ENCODE measurements around the gene EXOG. TPM values are rescaled to one million over a fixed set of nuclear protein-coding genes. Genes with fewer than 3 reads are reported as not detected.

Gene EXOG
- total RNA-seq, 6 donors from 2014 or later = 10.0 to 34.6 (median 13.2) TPM

GRCh38 chr3:38562467-38562925 is 66.4 kb downstream of the EXOG start:
- Histone ChIP-seq H3K27ac (no peak overlapping the region), H3K4me1 (no peaks in the 10 kb centered on the region), H3K9me3 (no peaks in the 10 kb centered on the region), H3K4me3 (no peak overlapping the region), H3K36me3 (no peaks in the 10 kb centered on the region), H3K27me3 (no peaks in the 10 kb centered on the region)
- no peak for DNase-seq
- TF ChIP-seq POLR2A (IDR thresholded peaks at IDR 0.05) (no peak), CTCF (IDR thresholded peaks at IDR 0.05) (no peak), POLR2AphosphoS5 (IDR thresholded peaks at IDR 0.05) (no peak), EP300 (IDR thresholded peaks at IDR 0.05) (no peak)
- WGBS, 2 donors = 97 to 100% methylated on average over 4 to 7 of the region's 7 CpGs
- no peak for ATAC-seq (ENCODE audit: low FRiP score in 2 of 2)

- ATAC-seq (ENCODE audit: low FRiP score in 2 of 2) (no peak), DNase-seq (no peak)
- Histone ChIP-seq H3K9me3 (no peaks in the 10 kb centered on the region), H3K4me1 (no peaks in the 10 kb centered on the region), H3K27me3 (no peaks in the 10 kb centered on the region), H3K36me3 (no peaks in the 10 kb centered on the region), H3K4me3 (no peak overlapping the region), H3K27ac (no peak overlapping the region)
- TF ChIP-seq EP300 (IDR thresholded peaks at IDR 0.05) (no peak), CTCF (IDR thresholded peaks at IDR 0.05) (no peak), POLR2A (IDR thresholded peaks at IDR 0.05) (no peak)
- 82 to 85% methylated on average over 9 to 15 of the region's 15 CpGs for WGBS, 2 donors
Observed at GRCh38 chr3:38563070-38563885, 67.1 kb downstream of the EXOG start.

- Histone ChIP-seq H3K9me3 (no peaks in the 10 kb centered on the region), H3K4me1 (no peaks in the 10 kb centered on the region), H3K4me3 (no peak overlapping the region), H3K36me3 (no peaks in the 10 kb centered on the region), H3K27ac (no peak overlapping the region), H3K27me3 (no peaks in the 10 kb centered on the region)
- TF ChIP-seq POLR2AphosphoS5 (IDR thresholded peaks at IDR 0.05) = no peak
- no peak for TF ChIP-seq EP300 (IDR thresholded peaks at IDR 0.05)
- TF ChIP-seq POLR2A (IDR thresholded peaks at IDR 0.05) = no peak
- TF ChIP-seq CTCF (IDR thresholded peaks at IDR 0.05) = no peak
- DNase-seq (no peak), ATAC-seq (ENCODE audit: low FRiP score in 2 of 2) (no peak)
- WGBS, 2 donors = 87 to 90% methylated on average over 10 of the region's 10 CpGs
Observed at GRCh38 chr3:38563886-38564270, 67.7 kb downstream of the EXOG start.

GRCh38 chr3:38564631-38565338 is 68.6 kb downstream of the EXOG start:
- no peaks in the 10 kb centered on the region for H3K4me1 ChIP-seq
- ATAC-seq (ENCODE audit: low FRiP score in 2 of 2) = peak in 1 of 2 donors; percentile 16
- no peaks in the 10 kb centered on the region for H3K36me3 ChIP-seq
- TF ChIP-seq CTCF (IDR thresholded peaks at IDR 0.05) = no peak
- TF ChIP-seq EP300 (IDR thresholded peaks at IDR 0.05) = no peak
- TF ChIP-seq POLR2A (IDR thresholded peaks at IDR 0.05) = no peak
- no peak for TF ChIP-seq POLR2AphosphoS5 (IDR thresholded peaks at IDR 0.05)
- no peaks in the 10 kb centered on the region for H3K27me3 ChIP-seq
- DNase-seq = no peak
- 91% methylated on average over 5 of the region's 6 CpGs; no CpG with 5 or more reads in 1 of the 2 donors for WGBS, 2 donors
- no peak overlapping the region for H3K4me3 ChIP-seq
- H3K27ac ChIP-seq = no peak overlapping the region
- H3K9me3 ChIP-seq = no peaks in the 10 kb centered on the region

Measured in upper lobe of left lung (tissue), 6 donors.